Loucy (cell line): Measurements from ENCODE around the gene TGFBI.
A peak's percentile ranks its signal among the peaks of the same experiment; 100 is the strongest.

Experiments used
- H2AFZ ChIP-seq: fragments of 200-600 bp; sonication (generic); 2 replicates; pipeline ENCODE4 v1.6.0; 2016; ENCODE audit warnings: antibody characterized with exemption, mild to moderate bottlenecking, low read length, moderate library complexity
- H3F3A ChIP-seq: fragments of 200-600 bp; 2 replicates; pipeline ENCODE4 v1.6.0; 2016; ENCODE audit warnings: antibody characterized with exemption, low read depth, mild to moderate bottlenecking
- H3K27me3 ChIP-seq: fragments of 200-600 bp; sonication (generic); 2 replicates; pipeline ENCODE4 v1.6.1; 2014; ENCODE audit warnings: low read length, mild to moderate bottlenecking; ENCODE audit not compliant: insufficient read depth, poor library complexity, severe bottlenecking
- H3K36me3 ChIP-seq: fragments of 200-600 bp; sonication (generic); 2 replicates; pipeline ENCODE4 v1.6.1; 2016; ENCODE audit warnings: low read length; ENCODE audit not compliant: insufficient read depth
- H3K4me1 ChIP-seq: fragments of 200-600 bp; sonication (generic); 2 replicates; pipeline ENCODE4 v1.5.1; 2014; ENCODE audit warnings: low read length, mild to moderate bottlenecking; ENCODE audit not compliant: insufficient read depth, poor library complexity, severe bottlenecking
- H3K4me2 ChIP-seq: fragments of 200-600 bp; sonication (generic); 2 replicates; pipeline ENCODE4 v1.6.0; 2014; ENCODE audit warnings: antibody characterized with exemption, low read length, low read depth, mild to moderate bottlenecking; ENCODE audit not compliant: poor library complexity, severe bottlenecking
- H3K4me3 ChIP-seq: fragments of 200-600 bp; sonication (generic); 2 replicates; pipeline ENCODE4 v1.5.1; 2014; ENCODE audit warnings: low read length, mild to moderate bottlenecking, mixed read lengths; ENCODE audit not compliant: poor library complexity, severe bottlenecking
- H3K79me2 ChIP-seq: fragments of 200-600 bp; sonication (generic); 2 replicates; pipeline ENCODE4 v1.6.1; 2014; ENCODE audit warnings: low read length; ENCODE audit not compliant: insufficient read depth
- H3K9ac ChIP-seq: fragments of 200-600 bp; sonication (generic); 2 replicates; pipeline ENCODE4 v1.6.0; 2014; ENCODE audit warnings: mild to moderate bottlenecking, low read depth, low read length, moderate library complexity; ENCODE audit not compliant: poor library complexity, severe bottlenecking
- H3K9me2 ChIP-seq: fragments of 200-600 bp; sonication (generic); replicated peaks from 2 replicates; pipeline ENCODE4 v1.6.1; 2016; ENCODE audit warnings: low read depth, low read length, mixed read lengths
- H3K9me3 ChIP-seq: fragments of 200-600 bp; sonication (generic); 2 replicates; pipeline ENCODE4 v1.6.1; 2014; ENCODE audit warnings: mild to moderate bottlenecking, antibody characterized with exemption, low read length, low read depth; ENCODE audit not compliant: insufficient read depth
- H4K20me1 ChIP-seq: fragments of 200-600 bp; sonication (generic); 2 replicates; pipeline ENCODE4 v1.6.0; 2014; ENCODE audit warnings: antibody characterized with exemption, low read length, mild to moderate bottlenecking; ENCODE audit not compliant: insufficient read depth, poor library complexity, severe bottlenecking
- CTCF ChIP-seq: fragments of 200-600 bp; sonication (generic); conservative IDR thresholded peaks from 2 replicates; pipeline ENCODE4 v1.5.1; 2014; ENCODE audit warnings: mild to moderate bottlenecking, antibody characterized with exemption, low read length
- EZH2phosphoT487 ChIP-seq: fragments of 200-600 bp; IDR thresholded peaks from 2 replicates; pipeline ENCODE4 v1.6.1; 2018; ENCODE audit warnings: antibody characterized with exemption, mild to moderate bottlenecking, moderate library complexity, borderline replicate concordance

Gene TGFBI

GRCh38 chr5:136034492-136034891 is 5.7 kb downstream of the TGFBI start:
- no peak for TF ChIP-seq CTCF
- no peak for TF ChIP-seq EZH2phosphoT487

GRCh38 chr5:136034984-136035383 is 6.2 kb downstream of the TGFBI start:
- H3K9ac ChIP-seq: no peak overlapping the region
- no peaks in the 10 kb centered on the region for H3K27me3 ChIP-seq
- H3K4me3 ChIP-seq: no peak overlapping the region
- H3K4me2 ChIP-seq: no peak overlapping the region
- peaks cover 4% of the 10 kb centered on the region; the same call in 1 of the 2 replicates for H3K9me3 ChIP-seq
- peaks cover 5% of the 10 kb centered on the region; the same call in 1 of the 2 replicates for H3F3A ChIP-seq
- H3K79me2 ChIP-seq: no peaks in the 10 kb centered on the region
- H3K9me2 ChIP-seq: no peaks in the 10 kb centered on the region
- peaks cover 54% of the 10 kb centered on the region for H3K4me1 ChIP-seq
- H2AFZ ChIP-seq: no peak overlapping the region
- TF ChIP-seq CTCF (no peak), EZH2phosphoT487 (no peak)
- no peaks in the 10 kb centered on the region for H4K20me1 ChIP-seq
- no peaks in the 10 kb centered on the region for H3K36me3 ChIP-seq

More at GRCh38 chr5:136034492-136034891, 5.7 kb downstream of the TGFBI start:
- Histone ChIP-seq H3K79me2 (no peaks in the 10 kb centered on the region), H3K4me3 (no peak overlapping the region), H3K9me3 (peaks cover 4% of the 10 kb centered on the region; the same call in 1 of the 2 replicates), H3K27me3 (no peaks in the 10 kb centered on the region), H2AFZ (no peak overlapping the region), H4K20me1 (no peaks in the 10 kb centered on the region), H3K4me1 (peaks cover 54% of the 10 kb centered on the region), H3K4me2 (no peak overlapping the region), H3K9ac (no peak overlapping the region), H3F3A (peaks cover 5% of the 10 kb centered on the region; the same call in 1 of the 2 replicates), H3K9me2 (no peaks in the 10 kb centered on the region), H3K36me3 (no peaks in the 10 kb centered on the region)

- peak overlapping the region; percentile 55 for H3K9ac ChIP-seq
- H3F3A ChIP-seq: peaks cover 5% of the 10 kb centered on the region; the same call in 1 of the 2 replicates
- H3K9me2 ChIP-seq: no peaks in the 10 kb centered on the region
- H2AFZ ChIP-seq: no peak overlapping the region
- H3K36me3 ChIP-seq: no peaks in the 10 kb centered on the region
- peaks cover 62% of the 10 kb centered on the region for H3K4me1 ChIP-seq
- TF ChIP-seq EZH2phosphoT487 (no peak), CTCF (no peak)
- H3K9me3 ChIP-seq: peaks cover 4% of the 10 kb centered on the region; the same call in 1 of the 2 replicates
- H3K27me3 ChIP-seq: no peaks in the 10 kb centered on the region
- no peaks in the 10 kb centered on the region for H4K20me1 ChIP-seq
- no peaks in the 10 kb centered on the region for H3K79me2 ChIP-seq
- peak overlapping the region; percentile 70 for H3K4me2 ChIP-seq
- H3K4me3 ChIP-seq: no peak overlapping the region
Measured at GRCh38 chr5:136035837-136036236, 7.0 kb downstream of the TGFBI start.
